Thyroid gland (tissue), 4 donors: ENCODE results near the gene TRANK1. TPM values are rescaled to one million over a fixed set of nuclear protein-coding genes. Genes with fewer than 3 reads are reported as not detected.
"Not testable (repeated sequence)": the region's sequence is repeated elsewhere in the genome, so short reads cannot be mapped to it uniquely, and the experiment has no call there.

Experiments used
- DNase-seq, 2 donors: peaks; one replicate each; pipeline ENCODE4 v3.0.0-alpha.2; 2019
- H3K27ac ChIP-seq, 3 donors: fragments of 200-600 bp; sonication (generic); 1 replicate in 2 of 3; 2 replicates in 1 of 3; pipeline ENCODE4 v1.5.1; 2016 to 2019; ENCODE audit warnings: mild to moderate bottlenecking in 1 of 3, moderate library complexity in 1 of 3
- H3K27me3 ChIP-seq: fragments of 200-600 bp; sonication (generic); one replicate; pipeline ENCODE4 v1.5.1; 2019
- H3K36me3 ChIP-seq, 2 donors: fragments of 200-600 bp; sonication (generic); one replicate each; pipeline ENCODE4 v1.5.1; 2016 to 2019
- H3K4me1 ChIP-seq, 2 donors: fragments of 200-600 bp; sonication (generic); one replicate each; pipeline ENCODE4 v1.5.1; 2017 to 2019
- H3K4me3 ChIP-seq, 3 donors: fragments of 200-600 bp; sonication (generic); replicated peaks in 1 of 3; 1 replicate in 2 of 3; 2 replicates in 1 of 3; pipeline ENCODE4 v1.5.1; 2016; ENCODE audit warnings: mild to moderate bottlenecking in 1 of 3
- H3K9me3 ChIP-seq: fragments of 200-600 bp; sonication (generic); one replicate; pipeline ENCODE4 v1.5.1; 2017
- POLR2A ChIP-seq, 2 donors: fragments of 450-650 bp; IDR thresholded peaks; one replicate each; pipeline ENCODE4 v1.6.1; 2017; ENCODE audit warnings: antibody characterized with exemption in 2 of 2, mild to moderate bottlenecking in 2 of 2, moderate library complexity in 1 of 2
- WGBS, 2 donors: methylation state at CpG; one replicate each; pipeline ENCODE4 v1.1.5; 2017; 5-methylcytosine and 5-hydroxymethylcytosine counted together
- intact Hi-C: fragments of 100-400 bp; cut with DNase I; formaldehyde crosslinking; loops from one replicate; pipeline ENCODE4 v1.15.1; 2023
- total RNA-seq, 4 donors: library from RNA; depleted of rRNA; stranded (reverse); fragments of >200 nt; gene quantifications; one replicate each; pipeline ENCODE4 v1.2.3, GENCODE V29; 2016
- TF ChIP-seq, protein P1 (sequence below), 6 experiments: fragments of 200-600 bp in 3 of 6; fragments of 450-650 bp in 3 of 6; sonication (generic) in 3 of 6; IDR thresholded peaks; one replicate each; pipeline ENCODE4 v1.5.1; 2016 to 2019; ENCODE audit warnings: antibody characterized with exemption in 6 of 6, mild to moderate bottlenecking in 2 of 6, inconsistent platforms in 1 of 6, moderate library complexity in 1 of 6

Gene TRANK1
- total RNA-seq, 4 donors from 2014 or later = 11.7 to 26.3 (median 18.5) TPM

- no peak for DNase-seq
- no peak overlapping the region for H3K27ac ChIP-seq
- intact Hi-C loops = no loop called here
- H3K27me3 ChIP-seq = no peaks in the 10 kb centered on the region
- no peaks in the 10 kb centered on the region for H3K36me3 ChIP-seq
- 84 to 87% methylated on average over 4 of the region's 4 CpGs for WGBS, 2 donors
- no peak overlapping the region for H3K4me3 ChIP-seq
- H3K9me3 ChIP-seq = no peaks in the 10 kb centered on the region
- no peaks in the 10 kb centered on the region for H3K4me1 ChIP-seq
- TF ChIP-seq, protein P1, sequence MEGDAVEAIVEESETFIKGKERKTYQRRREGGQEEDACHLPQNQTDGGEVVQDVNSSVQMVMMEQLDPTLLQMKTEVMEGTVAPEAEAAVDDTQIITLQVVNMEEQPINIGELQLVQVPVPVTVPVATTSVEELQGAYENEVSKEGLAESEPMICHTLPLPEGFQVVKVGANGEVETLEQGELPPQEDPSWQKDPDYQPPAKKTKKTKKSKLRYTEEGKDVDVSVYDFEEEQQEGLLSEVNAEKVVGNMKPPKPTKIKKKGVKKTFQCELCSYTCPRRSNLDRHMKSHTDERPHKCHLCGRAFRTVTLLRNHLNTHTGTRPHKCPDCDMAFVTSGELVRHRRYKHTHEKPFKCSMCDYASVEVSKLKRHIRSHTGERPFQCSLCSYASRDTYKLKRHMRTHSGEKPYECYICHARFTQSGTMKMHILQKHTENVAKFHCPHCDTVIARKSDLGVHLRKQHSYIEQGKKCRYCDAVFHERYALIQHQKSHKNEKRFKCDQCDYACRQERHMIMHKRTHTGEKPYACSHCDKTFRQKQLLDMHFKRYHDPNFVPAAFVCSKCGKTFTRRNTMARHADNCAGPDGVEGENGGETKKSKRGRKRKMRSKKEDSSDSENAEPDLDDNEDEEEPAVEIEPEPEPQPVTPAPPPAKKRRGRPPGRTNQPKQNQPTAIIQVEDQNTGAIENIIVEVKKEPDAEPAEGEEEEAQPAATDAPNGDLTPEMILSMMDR (IDR thresholded peaks at IDR 0.05) = no peak
- TF ChIP-seq POLR2A (IDR thresholded peaks at IDR 0.05) = no peak
These were observed 63.1 kb downstream of the TRANK1 start for GRCh38 chr3:36881735-36882134.

DNA sequence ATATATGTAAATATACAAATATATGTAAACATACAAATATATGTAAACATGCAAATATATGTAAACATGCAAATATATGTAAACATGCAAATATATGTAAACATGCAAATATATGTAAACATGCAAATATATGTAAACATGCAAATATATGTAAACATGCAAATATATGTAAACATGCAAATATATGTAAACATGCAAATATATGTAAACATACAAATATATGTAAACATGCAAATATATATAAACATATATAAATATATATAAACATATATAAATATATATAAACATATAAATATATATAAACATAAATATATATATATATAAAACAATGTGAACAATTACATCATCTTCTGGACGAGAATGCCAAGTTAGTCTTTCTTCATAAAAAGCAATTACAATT lies 65.0 kb downstream of the TRANK1 start:
- H3K36me3 ChIP-seq, H3K27ac ChIP-seq, H3K4me3 ChIP-seq, H3K27me3 ChIP-seq, H3K9me3 ChIP-seq, DNase-seq, intact Hi-C loops, H3K4me1 ChIP-seq: not testable (repeated sequence)
- WGBS, 2 donors = 97 to 98% methylated on average over 1 of the region's 1 CpG

DNA sequence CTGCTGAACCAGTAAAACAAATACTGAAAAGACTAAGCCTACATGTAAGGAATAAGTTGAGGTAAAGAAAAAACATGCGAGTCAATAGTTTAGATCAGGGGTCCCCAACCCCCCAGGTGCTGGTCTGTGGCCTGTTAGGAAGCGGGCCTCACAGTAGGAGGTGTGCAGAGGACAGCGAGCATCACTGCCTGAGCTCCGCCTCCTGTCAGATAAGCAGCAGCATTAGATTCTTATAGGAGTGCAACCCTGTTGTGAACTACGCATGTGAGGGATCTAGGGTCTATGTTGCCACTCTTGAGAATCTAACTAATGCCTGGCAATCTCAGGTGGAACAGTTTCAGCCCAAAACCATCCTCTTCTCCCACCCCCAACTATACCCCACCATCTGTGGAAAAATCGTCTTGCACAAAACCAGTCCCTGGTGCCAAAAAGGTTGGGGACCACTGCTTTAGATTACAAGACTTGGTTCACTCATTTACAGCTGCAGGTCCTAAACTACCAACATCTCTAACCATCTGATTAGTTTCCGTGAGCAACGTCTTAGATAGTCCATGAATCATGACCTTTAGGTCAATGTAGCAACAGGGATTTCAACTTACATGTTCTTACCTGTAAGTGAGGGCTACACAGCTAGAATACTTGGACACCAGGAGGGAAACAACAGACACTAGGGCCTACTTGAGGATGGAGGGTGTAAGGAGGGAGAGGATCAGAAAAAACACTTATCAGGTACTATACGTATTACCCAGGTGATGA lies 66.7 kb downstream of the TRANK1 start:
- no peak overlapping the region for H3K27ac ChIP-seq
- no peak for TF ChIP-seq POLR2A (IDR thresholded peaks at IDR 0.05)
- TF ChIP-seq, protein P1 (IDR thresholded peaks at IDR 0.05) = no peak
- intact Hi-C loops = no loop called here
- 88 to 98% methylated on average over 9 of the region's 9 CpGs for WGBS, 2 donors
- no peaks in the 10 kb centered on the region for H3K9me3 ChIP-seq
- H3K36me3 ChIP-seq = no peaks in the 10 kb centered on the region
- no peaks in the 10 kb centered on the region for H3K4me1 ChIP-seq
- no peak overlapping the region for H3K4me3 ChIP-seq
- H3K27me3 ChIP-seq = no peaks in the 10 kb centered on the region
- no peak for DNase-seq

- Histone ChIP-seq H3K27ac (no peak overlapping the region), H3K4me1 (no peaks in the 10 kb centered on the region), H3K36me3 (no peaks in the 10 kb centered on the region), H3K27me3 (no peaks in the 10 kb centered on the region), H3K4me3 (no peak overlapping the region), H3K9me3 (no peaks in the 10 kb centered on the region)
- DNase-seq = no peak
- WGBS, 2 donors = 82 to 84% methylated on average over 7 of the region's 7 CpGs
- TF ChIP-seq POLR2A (IDR thresholded peaks at IDR 0.05) = no peak
- TF ChIP-seq, protein P1 (IDR thresholded peaks at IDR 0.05) = no peak
- intact Hi-C loops = no loop called here
These were observed 68.5 kb downstream of the TRANK1 start for GRCh38 chr3:36876181-36876936.

- H3K9me3 ChIP-seq = no peaks in the 10 kb centered on the region
- TF ChIP-seq, protein P1 (IDR thresholded peaks at IDR 0.05) = no peak
- no peak for TF ChIP-seq POLR2A (IDR thresholded peaks at IDR 0.05)
- DNase-seq = no peak
- intact Hi-C loops = no loop called here
- WGBS, 2 donors = 93% methylated on average over 3 of the region's 3 CpGs
- no peak overlapping the region for H3K27ac ChIP-seq
- no peaks in the 10 kb centered on the region for H3K4me1 ChIP-seq
- H3K36me3 ChIP-seq = no peaks in the 10 kb centered on the region
- no peak overlapping the region for H3K4me3 ChIP-seq
- H3K27me3 ChIP-seq = no peaks in the 10 kb centered on the region
These were observed 69.5 kb downstream of the TRANK1 start for GRCh38 chr3:36875397-36875796.
